ENCODE results near the gene ZNF665.

GRCh38 chr19:53140351-53140750, 52.8 kb downstream of the ZNF665 start:
- TF ChIP-seq POLR2A (IDR thresholded peaks at IDR 0.05; ENCODE audit: low read length) (no peak), HDAC2 (IDR thresholded peaks at IDR 0.05) (no peak), RAD21 (conservative IDR thresholded peaks at IDR 0.05 in 1 of 2, IDR thresholded peaks at IDR 0.05 in 1 of 2) (no peak), KDM5A (IDR thresholded peaks at IDR 0.05) (no peak), RCOR1 (IDR thresholded peaks at IDR 0.05; ENCODE audit: low read depth, low read length) (no peak), SMC3 (IDR thresholded peaks at IDR 0.05) (no peak), CTCF (IDR thresholded peaks at IDR 0.05) (no peak), ZFP36 (IDR thresholded peaks at IDR 0.05; ENCODE audit: borderline replicate concordance, partially characterized antibody) (no peak), JUN (IDR thresholded peaks at IDR 0.05) (no peak), KDM1A (IDR thresholded peaks at IDR 0.05; ENCODE audit: low read depth) (no peak)
- TF ChIP-seq, protein P1, sequence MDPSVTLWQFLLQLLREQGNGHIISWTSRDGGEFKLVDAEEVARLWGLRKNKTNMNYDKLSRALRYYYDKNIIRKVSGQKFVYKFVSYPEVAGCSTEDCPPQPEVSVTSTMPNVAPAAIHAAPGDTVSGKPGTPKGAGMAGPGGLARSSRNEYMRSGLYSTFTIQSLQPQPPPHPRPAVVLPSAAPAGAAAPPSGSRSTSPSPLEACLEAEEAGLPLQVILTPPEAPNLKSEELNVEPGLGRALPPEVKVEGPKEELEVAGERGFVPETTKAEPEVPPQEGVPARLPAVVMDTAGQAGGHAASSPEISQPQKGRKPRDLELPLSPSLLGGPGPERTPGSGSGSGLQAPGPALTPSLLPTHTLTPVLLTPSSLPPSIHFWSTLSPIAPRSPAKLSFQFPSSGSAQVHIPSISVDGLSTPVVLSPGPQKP (IDR thresholded peaks at IDR 0.05; ENCODE audit: low read depth, low read length) = no peak
- TF ChIP-seq, protein P2, sequence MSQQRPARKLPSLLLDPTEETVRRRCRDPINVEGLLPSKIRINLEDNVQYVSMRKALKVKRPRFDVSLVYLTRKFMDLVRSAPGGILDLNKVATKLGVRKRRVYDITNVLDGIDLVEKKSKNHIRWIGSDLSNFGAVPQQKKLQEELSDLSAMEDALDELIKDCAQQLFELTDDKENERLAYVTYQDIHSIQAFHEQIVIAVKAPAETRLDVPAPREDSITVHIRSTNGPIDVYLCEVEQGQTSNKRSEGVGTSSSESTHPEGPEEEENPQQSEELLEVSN (IDR thresholded peaks at IDR 0.05; ENCODE audit: borderline replicate concordance, low read depth) = no peak

All from A549 (cell line).